Measurements from ENCODE around the gene CP.

DNA sequence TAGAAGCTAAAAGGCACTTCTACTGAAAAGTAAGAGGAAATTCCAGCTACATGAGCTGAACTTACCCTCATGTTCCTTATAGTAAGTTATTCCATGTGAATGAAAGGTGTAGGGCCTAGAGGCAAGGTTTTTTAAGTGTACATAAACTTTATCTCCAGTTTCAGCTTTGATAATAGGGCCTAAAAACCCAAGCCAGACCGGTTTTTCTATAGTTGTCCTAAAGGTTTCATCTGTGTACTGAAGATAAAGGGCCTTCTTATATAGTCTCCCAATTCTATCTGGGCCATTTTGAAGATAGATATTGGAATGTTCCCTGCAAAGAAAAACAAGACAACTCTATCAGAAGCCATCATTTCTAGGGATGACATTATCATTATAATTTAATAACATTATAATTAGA lies 9.2 kb downstream of the CP start:
- TF ChIP-seq, protein P1, sequence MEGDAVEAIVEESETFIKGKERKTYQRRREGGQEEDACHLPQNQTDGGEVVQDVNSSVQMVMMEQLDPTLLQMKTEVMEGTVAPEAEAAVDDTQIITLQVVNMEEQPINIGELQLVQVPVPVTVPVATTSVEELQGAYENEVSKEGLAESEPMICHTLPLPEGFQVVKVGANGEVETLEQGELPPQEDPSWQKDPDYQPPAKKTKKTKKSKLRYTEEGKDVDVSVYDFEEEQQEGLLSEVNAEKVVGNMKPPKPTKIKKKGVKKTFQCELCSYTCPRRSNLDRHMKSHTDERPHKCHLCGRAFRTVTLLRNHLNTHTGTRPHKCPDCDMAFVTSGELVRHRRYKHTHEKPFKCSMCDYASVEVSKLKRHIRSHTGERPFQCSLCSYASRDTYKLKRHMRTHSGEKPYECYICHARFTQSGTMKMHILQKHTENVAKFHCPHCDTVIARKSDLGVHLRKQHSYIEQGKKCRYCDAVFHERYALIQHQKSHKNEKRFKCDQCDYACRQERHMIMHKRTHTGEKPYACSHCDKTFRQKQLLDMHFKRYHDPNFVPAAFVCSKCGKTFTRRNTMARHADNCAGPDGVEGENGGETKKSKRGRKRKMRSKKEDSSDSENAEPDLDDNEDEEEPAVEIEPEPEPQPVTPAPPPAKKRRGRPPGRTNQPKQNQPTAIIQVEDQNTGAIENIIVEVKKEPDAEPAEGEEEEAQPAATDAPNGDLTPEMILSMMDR (IDR thresholded peaks at IDR 0.05; ENCODE audit: insufficient read depth, low read depth, low read length) = no peak
- TF ChIP-seq EZH2 (IDR thresholded peaks at IDR 0.05; ENCODE audit: insufficient read depth, low read length) = no peak

Measured in astrocyte (in vitro differentiated cells and primary cell).